Measurements from ENCODE around the gene MTHFD1. TPM values are rescaled to one million over a fixed set of nuclear protein-coding genes. Genes with fewer than 3 reads are reported as not detected.

MTHFD1 gene
- polyA plus RNA-seq, 1 experiment, result 30.7 TPM

DNA sequence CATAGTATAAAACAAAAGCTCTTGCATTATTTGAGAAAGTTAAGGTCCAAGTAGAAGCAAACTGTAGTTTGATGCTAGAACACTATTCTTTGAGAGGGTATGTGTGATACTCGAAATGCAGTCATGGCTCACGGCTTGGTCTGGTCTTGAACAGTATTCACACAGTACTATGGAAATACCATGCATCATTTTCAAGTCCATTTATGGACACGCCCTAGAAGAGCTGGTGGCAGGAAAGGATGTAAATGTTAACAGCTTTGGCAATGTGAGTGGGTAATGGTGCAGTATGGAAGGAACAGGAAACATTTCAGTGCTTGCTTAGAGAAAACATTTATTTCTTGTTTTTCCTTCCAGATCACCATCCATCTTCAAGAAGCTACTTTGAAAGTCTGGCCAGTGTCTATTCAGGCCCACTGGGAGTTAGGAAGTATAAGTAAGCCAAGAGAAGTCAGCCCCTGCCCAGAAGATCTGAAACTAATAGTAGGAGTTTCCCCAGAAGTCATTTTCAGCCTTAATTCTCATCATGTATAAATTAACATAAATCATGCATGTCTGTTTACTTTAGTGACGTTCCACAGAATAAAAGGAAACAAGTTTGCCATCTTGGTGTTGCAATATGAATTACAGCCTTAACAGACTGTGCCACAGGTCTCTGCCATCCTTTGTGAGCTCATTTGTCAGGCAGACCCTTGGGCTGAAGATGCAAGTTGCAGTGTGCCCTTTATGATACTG lies 71.4 kb downstream of the MTHFD1 start:
- Histone ChIP-seq H3K9me3 (ENCODE audit: control insufficient read depth, insufficient read depth, low read length) (no peaks in the 10 kb centered on the region), H3K27me3 (ENCODE audit: control insufficient read depth, insufficient read depth, low read length) (no peaks in the 10 kb centered on the region), H3K4me3 (ENCODE audit: low read depth, low read length) (no peak overlapping the region), H3K27ac (ENCODE audit: low read depth, low read length) (no peak overlapping the region)
- TF ChIP-seq, protein P1, sequence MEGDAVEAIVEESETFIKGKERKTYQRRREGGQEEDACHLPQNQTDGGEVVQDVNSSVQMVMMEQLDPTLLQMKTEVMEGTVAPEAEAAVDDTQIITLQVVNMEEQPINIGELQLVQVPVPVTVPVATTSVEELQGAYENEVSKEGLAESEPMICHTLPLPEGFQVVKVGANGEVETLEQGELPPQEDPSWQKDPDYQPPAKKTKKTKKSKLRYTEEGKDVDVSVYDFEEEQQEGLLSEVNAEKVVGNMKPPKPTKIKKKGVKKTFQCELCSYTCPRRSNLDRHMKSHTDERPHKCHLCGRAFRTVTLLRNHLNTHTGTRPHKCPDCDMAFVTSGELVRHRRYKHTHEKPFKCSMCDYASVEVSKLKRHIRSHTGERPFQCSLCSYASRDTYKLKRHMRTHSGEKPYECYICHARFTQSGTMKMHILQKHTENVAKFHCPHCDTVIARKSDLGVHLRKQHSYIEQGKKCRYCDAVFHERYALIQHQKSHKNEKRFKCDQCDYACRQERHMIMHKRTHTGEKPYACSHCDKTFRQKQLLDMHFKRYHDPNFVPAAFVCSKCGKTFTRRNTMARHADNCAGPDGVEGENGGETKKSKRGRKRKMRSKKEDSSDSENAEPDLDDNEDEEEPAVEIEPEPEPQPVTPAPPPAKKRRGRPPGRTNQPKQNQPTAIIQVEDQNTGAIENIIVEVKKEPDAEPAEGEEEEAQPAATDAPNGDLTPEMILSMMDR (IDR thresholded peaks at IDR 0.05; ENCODE audit: low read depth, low read length), result no peak
- POLR2A ChIA-PET, result no interaction called here
- no peak for DNase-seq (ENCODE audit: low read depth, low spot score)
- CTCF ChIA-PET, result interaction anchor here (0.6 kb wide), 1 partner anchor 548 kb away, joined by 3 read pairs; no protein-coding TSS in a partner anchor

DNA sequence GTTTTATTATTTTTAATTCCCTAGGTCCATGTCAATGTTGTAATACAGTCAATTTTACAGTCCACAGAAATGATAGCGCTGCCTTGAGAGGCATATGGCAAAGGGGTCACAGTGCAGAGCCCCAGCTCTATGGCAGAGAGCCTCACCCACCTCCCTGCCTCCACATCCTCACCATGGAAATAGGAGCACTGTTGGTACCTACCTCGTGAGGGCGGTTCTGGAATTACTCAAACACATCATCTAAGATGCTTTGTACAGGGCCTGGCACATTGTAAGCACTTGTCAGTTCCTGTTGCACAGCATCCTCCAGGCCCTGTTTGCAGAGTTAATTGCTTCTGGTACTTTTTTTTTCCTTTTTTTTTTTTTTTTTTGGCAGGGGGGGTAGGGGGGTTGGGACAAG lies 73.1 kb downstream of the MTHFD1 start:
- TF ChIP-seq, protein P1 (IDR thresholded peaks at IDR 0.05; ENCODE audit: low read depth, low read length), result no peak
- no peak overlapping the region for H3K27ac ChIP-seq (ENCODE audit: low read depth, low read length)
- ChIA-PET POLR2A (interaction anchor here (0.7 kb wide), 1 partner anchor 118 kb away, joined by 5 read pairs; no protein-coding TSS in a partner anchor), CTCF (no interaction called here)
- no peaks in the 10 kb centered on the region for H3K9me3 ChIP-seq (ENCODE audit: control insufficient read depth, insufficient read depth, low read length)
- H3K27me3 ChIP-seq (ENCODE audit: control insufficient read depth, insufficient read depth, low read length), result no peaks in the 10 kb centered on the region
- DNase-seq (ENCODE audit: low read depth, low spot score), result no peak
- no peak overlapping the region for H3K4me3 ChIP-seq (ENCODE audit: low read depth, low read length)

DNA sequence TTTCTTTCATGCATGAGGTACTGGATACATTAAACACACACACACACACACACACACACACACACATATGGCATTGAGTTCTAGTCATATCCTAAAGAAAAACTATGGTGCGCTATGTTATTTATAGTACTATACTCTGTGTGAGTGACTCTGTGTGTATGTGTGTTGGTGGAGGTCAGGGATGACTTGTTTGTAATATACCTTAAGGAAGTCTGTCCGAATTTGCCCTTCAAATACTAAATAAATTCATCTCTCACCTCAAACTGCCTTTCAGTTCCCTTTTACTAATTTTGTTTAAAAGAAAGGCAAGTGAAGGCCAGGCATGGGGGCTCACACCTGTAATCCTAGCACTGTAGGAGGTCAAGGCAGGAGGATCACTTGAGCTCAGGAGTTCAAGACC lies 75.0 kb downstream of the MTHFD1 start:
- DNase-seq (ENCODE audit: low read depth, low spot score), result no peak
- Histone ChIP-seq H3K27me3 (ENCODE audit: control insufficient read depth, insufficient read depth, low read length) (no peaks in the 10 kb centered on the region), H3K4me3 (ENCODE audit: low read depth, low read length) (no peak overlapping the region), H3K27ac (ENCODE audit: low read depth, low read length) (no peak overlapping the region), H3K9me3 (ENCODE audit: control insufficient read depth, insufficient read depth, low read length) (no peaks in the 10 kb centered on the region)
- ChIA-PET POLR2A (interaction anchor here (0.6 kb wide), 1 partner anchor 364 kb away, joined by 3 read pairs; no protein-coding TSS in a partner anchor), CTCF (interaction anchor here (0.5 to 2.4 kb wide), 5 partner anchors 16 to 476 kb away, joined by 3 to 14 read pairs (median 4); no protein-coding TSS in a partner anchor)
- TF ChIP-seq, protein P1 (IDR thresholded peaks at IDR 0.05; ENCODE audit: low read depth, low read length), result no peak

DNA sequence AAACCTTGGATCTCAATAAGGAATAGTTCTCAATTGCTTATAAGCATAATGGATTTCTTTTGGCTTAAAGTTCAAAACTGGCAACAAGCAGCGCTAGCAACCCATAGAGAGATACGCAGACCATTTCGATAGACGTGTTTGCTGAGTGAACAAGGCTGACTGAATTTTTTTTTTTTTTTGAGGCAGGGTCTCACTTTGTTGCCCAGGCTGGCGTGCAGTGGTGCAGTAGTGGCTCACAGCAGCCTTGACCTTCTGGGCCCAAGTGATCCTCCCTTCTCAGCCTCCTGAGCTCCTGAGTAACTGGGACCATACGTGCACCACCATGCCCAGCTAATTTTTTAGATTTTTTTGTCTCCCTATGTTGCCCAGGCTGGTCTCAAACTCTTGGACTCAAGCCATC lies 75.7 kb downstream of the MTHFD1 start:
- ChIA-PET CTCF (interaction anchor here (0.9 to 2.4 kb wide), 5 partner anchors 15 to 447 kb away, joined by 3 to 14 read pairs (median 5); no protein-coding TSS in a partner anchor), POLR2A (no interaction called here)
- TF ChIP-seq, protein P1 (IDR thresholded peaks at IDR 0.05; ENCODE audit: low read depth, low read length), result no peak
- Histone ChIP-seq H3K27ac (ENCODE audit: low read depth, low read length) (no peak overlapping the region), H3K4me3 (ENCODE audit: low read depth, low read length) (no peak overlapping the region), H3K9me3 (ENCODE audit: control insufficient read depth, insufficient read depth, low read length) (no peaks in the 10 kb centered on the region), H3K27me3 (ENCODE audit: control insufficient read depth, insufficient read depth, low read length) (no peaks in the 10 kb centered on the region)
- DNase-seq (ENCODE audit: low read depth, low spot score), result no peak

DNA sequence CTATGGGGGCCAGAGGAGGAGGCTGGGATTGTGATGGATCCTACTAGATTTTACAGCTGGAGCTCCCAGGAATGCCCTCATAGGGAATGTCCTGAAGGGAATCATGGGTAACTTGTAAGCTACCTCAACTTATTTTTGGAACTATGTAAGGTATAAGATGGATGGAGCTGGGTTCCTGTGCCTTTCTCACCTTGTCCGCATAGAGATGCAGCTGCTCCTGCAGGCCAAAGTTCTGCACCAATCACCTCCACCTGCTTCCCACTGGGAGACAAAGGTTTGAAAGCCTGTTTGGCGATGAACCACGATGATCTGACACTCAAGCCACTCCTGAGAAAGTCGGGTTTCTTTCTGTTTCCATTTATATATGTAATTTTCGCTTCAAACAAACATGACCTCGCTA lies 76.5 kb downstream of the MTHFD1 start:
- Histone ChIP-seq H3K27ac (ENCODE audit: low read depth, low read length) (no peak overlapping the region), H3K4me3 (ENCODE audit: low read depth, low read length) (peak overlapping the region; percentile 76), H3K9me3 (ENCODE audit: control insufficient read depth, insufficient read depth, low read length) (no peaks in the 10 kb centered on the region), H3K27me3 (ENCODE audit: control insufficient read depth, insufficient read depth, low read length) (no peaks in the 10 kb centered on the region)
- TF ChIP-seq, protein P1 (IDR thresholded peaks at IDR 0.05; ENCODE audit: low read depth, low read length), result no peak
- CTCF ChIA-PET, result interaction anchor here (0.9 to 2.4 kb wide), 4 partner anchors 14 to 446 kb away, joined by 3 to 14 read pairs (median 6); no protein-coding TSS in a partner anchor
- no peak for DNase-seq (ENCODE audit: low read depth, low spot score)
- POLR2A ChIA-PET, result no interaction called here

Measured in AG04450 (cell line).